SKM-1 (cell line): ENCODE results near the gene FBLN1.
A peak's percentile ranks its signal among the peaks of the same experiment; 100 is the strongest.
"Not testable (repeated sequence)": the region's sequence is repeated elsewhere in the genome, so short reads cannot be mapped to it uniquely, and the experiment has no call there.

Source experiments
- DNase-seq: peaks from one replicate; lab custom pipeline; 2025; ENCODE audit not compliant: unreplicated experiment; lab: John Stamatoyannopoulos, UW

Gene FBLN1

DNA sequence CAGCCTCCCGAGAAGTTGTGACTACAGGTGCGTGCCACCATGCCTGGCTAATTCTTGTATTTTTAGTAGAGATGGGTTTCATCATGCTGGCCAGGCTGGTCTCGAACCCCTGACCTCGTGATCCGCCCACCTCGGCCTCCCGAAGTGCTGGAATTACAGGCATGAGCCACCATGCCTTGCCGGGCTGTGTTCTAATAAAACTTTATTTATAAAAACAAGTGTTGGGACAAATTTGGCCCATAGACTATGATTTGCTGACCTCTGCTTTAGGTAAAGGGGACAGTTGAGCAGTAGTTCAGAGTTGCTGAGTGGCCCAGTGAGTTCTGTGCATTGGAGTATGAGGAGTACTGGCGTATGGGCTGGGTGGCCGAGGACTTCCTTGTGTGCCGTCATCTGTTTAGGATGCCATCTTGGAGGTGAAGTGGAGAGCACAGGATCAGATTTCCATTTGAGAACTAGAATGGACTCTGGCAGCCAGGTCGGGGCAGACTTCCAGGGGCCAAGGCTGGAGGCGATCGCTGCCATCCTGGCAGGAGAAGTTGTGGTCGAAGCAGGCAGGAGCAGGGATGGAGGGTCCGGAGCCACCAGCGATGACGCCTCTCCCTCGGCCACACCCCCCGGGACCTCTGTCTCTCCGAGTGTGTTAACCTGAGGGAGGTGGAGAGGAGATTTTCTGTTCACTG, 43.8 kb downstream of the FBLN1 start:
- DNase-seq: no peak

DNA sequence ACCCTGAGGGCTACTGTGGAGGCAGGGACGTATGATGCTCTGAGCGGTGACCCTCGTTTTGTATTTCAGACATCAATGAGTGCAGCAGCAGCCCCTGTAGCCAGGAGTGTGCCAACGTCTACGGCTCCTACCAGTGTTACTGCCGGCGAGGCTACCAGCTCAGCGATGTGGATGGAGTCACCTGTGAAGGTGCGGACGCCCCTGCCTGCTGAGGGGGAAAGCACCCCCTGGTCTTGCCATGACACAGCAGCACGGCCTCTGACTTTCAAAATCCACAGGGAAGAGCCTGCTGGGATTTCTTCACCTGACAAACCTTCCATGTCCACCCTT, 44.3 kb downstream of the FBLN1 start:
- no peak for DNase-seq

DNA sequence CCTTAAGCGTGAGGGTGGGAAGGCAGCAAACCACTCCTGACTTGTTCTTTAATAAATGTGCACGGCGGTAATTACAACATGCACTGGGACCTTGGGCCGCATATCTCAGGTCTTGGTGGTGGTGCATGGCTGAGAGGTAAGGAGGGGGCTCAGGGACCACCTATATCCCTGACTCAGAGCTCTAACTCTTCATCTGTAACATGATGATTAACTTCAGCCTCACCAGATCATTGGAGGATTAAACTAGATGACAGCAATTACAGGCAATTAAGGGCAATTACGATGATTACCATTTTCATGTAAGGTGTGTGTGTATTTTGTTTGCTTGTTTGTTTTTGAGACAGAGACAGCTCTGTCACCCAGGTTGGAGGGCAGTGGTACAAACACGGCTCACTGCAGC, 45.0 kb downstream of the FBLN1 start:
- DNase-seq: no peak

DNA sequence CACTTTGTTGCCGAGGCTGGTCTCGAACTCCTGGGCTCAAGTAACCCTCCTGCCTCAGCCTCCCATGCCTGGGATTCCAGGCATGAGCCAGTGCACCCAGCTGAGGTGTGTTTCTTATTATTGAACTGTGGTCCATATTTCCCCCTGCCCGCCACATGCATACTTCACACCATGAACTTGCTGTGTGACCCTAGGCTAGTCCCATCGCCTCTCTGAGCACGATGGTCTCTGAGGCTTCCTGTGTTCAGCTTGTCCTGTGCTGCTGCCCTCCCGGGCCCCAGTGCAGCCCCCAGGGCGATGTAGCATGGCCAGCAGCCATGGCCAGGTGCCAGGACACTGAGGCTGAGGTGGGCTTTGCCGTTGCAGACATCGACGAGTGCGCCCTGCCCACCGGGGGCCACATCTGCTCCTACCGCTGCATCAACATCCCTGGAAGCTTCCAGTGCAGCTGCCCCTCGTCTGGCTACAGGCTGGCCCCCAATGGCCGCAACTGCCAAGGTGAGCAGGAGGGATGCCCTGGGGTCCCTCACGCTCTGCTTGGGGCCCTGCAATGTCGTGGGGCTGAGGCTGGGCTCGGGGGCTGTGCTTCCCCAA, 45.7 kb downstream of the FBLN1 start:
- DNase-seq: no peak

DNA sequence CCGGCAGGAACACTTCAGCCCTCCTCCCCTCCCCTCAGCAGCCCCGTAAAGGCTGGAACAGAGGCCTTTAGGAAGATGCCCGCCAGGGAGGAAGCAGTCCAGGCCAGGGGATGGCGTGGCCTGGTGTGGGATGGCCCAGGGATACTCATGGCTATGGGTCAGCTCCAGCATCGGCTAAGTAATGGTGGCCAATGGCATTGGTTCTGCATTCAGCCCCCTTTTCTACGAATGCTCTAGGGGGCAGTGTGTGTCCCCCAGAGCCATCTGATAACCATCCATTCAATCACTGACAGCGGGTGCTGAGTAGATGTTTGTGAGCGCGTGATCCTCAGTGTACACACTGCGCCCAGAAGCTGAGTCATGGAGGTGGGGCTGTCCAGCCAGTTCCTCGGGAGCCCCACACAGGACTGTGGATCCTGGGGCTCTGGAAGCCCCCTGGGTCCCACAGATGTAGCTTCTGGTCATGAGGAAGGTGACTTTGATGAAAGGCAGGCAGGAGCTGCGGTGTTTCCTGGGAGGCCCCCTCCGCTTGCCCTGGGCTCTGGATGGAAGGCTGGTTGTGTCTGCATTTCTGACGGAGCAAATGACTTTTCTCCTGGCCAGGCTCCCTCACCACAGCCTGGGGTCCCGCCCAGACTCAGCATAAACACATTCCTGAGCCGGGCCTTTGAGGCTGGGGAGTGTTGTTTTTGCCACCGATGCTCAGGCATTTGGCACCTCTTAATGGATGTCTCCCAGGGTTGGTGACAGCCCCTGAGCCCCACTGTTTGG, 46.5 kb downstream of the FBLN1 start:
- DNase-seq: no peak

DNA sequence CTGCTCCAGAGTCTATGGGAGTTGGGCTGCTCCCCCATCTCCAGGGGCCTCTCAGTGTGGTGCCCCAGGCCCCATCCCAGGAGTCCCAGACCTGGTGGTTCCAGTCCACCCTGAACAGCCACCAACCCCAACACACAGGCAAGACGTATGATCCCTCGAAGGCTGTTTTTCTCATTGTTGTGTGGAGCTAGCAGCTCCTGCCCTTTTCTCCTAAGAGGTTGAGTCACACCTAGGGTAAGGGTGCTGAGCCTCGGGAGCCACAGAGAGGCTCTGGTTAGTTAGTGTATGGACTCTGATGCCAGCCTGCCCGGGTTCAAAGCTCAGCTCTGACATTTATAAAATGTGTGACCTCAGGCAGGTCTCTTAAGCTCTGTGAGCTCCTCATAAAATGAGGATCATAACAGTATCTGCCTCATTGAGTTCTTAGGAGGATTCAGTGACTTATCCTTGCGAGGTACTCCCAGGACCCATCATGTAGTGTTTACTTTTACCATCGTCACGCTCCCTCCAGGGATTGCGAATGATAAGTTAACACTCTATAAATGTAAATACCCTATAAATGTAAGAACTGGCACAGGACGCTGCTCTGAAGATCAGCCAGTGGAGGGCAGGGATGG, 47.2 kb downstream of the FBLN1 start:
- no peak for DNase-seq

DNA sequence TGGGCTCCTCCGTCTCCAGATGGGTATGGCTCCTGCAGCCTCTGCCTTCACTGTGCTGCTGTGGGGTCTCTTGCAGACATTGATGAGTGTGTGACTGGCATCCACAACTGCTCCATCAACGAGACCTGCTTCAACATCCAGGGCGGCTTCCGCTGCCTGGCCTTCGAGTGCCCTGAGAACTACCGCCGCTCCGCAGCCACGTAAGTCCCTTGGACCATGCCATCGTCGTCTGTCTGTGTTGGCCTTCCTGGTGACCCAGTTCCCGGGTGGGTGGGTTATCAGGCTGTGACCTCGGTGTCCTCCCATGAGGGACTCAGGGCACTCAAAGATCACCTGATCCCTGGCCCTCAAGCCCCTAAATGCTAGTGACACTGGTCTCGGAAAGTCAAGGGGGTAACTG, 47.7 kb downstream of the FBLN1 start:
- no peak for DNase-seq

DNA sequence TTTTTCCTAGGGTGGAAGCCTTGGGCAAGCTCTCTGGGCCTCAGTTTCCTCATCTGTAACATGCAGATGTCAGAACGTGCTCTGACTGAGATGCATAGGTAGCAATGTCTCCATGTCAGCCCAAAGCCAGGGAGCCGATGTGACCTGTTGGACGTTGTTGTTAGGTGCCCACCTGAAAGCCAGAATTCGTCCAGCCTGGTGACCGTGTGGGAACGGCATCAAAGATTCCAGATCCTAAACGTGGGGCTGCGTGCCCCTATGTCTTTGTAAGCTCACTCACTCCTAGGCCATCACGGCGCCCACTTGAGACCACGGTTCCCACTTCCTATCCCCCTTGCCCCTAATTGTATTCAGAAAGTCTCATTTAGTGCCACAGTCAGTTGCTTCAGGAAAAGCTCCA, 48.2 kb downstream of the FBLN1 start:
- DNase-seq: no peak

DNA sequence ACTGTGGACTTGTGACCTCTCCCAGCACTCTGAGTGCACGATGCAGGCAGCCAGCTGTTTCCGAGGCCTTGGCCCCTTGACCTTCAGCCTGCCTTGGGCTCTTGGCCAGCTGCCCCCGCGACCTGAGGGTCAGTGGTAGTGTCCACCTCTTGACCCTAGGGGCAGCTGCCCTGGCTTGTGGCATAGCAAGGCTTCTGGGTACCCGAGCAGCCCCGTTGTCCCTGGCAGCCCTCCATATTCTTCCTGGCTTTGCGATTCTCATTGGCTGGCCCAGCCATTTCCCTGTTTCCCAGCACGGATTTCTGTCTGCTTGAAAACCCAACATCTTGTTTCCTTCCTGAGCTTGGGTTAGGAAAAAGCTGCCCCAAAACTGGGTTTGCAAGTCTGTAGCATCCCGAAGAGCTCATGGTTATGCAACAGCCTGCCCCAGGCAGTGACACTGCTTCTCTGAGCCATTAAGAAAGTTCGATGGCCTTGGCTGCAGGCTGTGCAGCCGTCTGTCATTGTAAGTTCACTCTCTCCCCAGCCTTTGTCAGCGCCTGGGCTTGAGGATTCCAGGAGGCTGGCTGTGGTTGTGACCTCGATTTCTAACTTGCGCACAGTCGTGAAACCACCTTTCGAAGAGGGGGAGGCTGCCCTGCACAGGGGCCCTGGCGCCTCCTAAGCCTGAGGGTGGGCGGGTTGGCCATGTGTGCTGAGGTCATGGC, 48.8 kb downstream of the FBLN1 start:
- DNase-seq: no peak

DNA sequence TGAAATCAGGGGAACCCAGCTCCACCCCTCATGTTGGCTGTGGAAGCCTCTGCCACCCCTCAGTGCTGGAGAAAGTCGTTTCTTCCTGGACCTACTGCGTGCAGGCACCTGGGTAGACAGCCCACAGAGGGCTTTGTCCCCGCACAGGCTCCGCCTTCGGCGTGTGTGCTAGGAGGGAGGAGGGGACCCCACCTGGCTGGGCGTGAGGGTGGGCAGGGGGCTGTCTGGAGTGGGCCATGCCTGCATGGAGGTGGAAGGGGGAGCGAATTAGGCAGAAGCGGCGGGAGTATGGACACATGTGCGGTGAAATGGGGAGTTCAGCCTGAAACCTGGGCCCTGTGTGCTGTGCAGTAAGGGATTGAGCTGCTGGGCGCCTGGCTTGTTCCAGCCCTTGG, 49.3 kb downstream of the FBLN1 start:
- no peak for DNase-seq

DNA sequence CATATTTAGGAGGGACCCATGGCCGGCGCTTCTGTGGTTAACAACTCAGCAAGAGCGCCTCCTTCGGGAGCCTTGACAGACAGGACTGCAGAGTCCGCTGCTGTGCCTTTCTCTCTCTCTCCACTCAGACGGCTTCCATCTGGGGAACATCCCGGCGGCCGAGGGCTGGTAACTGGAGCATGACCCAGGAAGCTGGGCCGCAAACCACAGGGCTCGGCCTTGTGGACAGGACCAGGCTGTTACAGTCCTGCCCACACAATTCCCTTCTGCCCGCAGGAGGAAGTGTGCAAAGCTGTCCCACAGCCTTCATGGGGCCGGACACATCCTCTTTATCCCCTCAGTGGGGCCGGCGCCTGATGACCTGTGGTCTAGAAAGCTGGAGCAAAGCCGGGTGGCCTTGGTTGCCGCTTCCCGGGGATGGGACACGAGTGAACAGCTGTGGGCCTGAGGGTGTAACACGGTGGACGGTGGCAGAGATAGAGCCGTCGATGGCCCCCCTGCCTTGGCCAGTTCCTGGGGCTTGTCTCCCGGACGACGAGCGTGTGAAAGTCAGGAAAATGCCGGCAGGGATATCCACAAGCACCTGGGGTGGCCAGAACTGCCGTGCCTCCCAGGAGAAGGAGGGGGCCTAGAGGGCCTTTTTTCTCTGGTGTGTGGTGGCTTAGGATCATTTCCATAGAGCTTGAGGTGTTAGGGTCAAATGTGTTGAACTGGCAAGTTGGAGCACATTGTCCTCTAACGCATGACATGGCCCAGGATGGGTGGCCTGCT, 50.1 kb downstream of the FBLN1 start:
- no peak for DNase-seq

DNA sequence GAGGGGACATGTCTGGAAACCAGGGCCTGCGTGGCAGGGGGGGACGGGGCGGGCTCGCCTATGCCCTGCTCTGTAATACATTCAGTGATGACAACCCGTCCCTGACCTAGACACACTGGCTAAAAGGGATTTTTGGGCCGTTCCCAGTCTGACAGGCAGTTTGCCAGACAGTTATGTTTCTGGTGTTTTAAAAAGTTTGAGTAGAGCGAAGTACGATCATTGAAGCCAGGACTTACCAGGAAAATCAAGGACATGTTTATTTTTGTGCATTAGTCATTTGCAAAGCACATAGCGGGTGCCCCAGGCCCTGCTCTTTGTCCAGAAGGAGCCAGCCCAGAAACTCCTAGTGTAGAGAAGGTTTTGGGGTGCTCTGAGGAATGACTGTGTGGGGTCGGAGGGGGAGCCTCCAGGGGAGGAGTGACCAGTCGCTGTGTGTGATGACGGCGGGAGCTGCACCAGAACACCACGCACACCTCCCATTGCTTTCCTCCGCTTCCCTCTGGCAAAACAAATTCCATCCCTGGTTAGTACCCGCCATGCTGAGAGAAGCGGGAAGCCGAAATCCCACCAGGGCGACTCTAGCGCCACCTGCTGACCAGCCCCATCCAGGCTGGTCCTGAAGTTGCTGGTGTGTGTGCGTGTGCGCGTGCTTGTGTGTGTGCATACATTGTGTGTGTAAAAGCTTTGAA, 50.8 kb downstream of the FBLN1 start:
- peak; percentile 28 for DNase-seq

DNA sequence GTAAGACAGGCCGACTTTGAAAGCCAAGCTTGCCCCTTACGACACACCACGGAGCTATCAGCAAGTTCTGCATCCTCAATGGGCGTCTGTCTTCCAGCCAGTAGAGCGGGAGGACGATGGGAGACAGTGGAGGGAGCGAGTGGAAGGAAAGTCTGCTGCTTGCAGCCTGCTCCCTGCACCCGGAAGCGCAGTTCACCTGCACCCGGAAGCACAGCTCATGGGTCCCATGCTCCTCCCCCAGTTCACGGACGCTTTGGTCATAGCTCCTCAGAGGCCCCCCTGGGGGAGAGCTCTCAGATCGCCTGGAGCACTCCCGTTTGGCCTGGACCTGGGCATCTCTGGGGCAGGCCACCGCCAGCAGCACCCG, 51.3 kb downstream of the FBLN1 start:
- DNase-seq: no peak

DNA sequence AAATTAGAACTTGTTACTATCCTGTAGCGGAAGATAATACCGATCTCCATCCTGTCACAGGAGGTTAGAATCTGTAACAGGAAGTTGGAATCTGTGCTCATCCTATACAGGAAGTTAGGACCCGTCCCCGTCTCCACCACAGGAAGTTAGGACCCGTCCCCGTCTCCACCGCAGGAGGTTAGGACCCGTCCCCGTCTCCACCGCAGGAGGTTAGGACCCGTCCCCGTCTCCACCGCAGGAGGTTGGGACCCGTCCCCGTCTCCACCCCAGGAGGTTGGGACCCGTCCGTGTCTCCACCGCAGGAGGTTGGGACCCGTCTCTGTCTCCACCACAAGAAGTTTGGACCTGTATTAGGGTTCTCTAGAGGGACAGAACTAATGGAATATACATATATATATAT, 52.2 kb downstream of the FBLN1 start:
- no peak for DNase-seq

DNA sequence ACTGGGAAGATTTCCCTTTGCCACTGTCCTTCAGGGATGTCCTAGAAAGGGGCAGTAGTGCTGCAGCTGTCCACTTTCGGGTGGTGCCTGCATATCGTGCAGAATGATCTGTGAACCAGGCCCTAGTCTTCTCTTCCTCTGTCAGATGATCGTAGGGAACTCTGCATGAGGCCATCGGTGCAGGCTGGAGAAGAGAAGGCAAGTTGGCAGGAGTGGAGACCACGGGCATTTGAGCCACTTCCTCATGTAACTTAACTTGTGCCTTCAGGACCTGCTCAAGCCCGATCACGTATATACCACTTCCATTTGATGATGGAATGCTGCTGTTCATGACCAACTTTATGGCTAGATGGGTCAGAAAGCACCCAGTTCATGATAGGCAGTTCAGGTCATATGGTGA, 55.2 kb downstream of the FBLN1 start:
- DNase-seq: peak; percentile 15

DNA sequence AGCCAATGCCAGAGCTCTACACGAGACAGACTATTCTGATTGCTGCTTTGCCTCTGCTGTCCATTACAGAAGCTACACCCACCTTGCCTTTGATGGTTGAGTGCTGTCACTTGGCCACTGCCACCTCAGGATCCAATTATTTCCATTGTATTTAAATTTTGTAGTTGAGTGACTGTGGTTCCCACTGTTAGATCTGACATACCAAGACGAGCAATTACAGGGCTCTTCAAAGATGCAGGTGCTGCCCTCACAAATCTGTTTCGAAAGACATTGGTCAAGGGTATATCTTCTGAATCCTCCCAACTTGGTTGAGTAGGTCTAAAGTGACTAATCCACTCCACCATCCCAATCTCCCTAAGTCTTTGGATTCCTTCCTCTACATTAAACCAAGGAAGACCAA, 57.4 kb downstream of the FBLN1 start:
- DNase-seq: not testable (repeated sequence)

DNA sequence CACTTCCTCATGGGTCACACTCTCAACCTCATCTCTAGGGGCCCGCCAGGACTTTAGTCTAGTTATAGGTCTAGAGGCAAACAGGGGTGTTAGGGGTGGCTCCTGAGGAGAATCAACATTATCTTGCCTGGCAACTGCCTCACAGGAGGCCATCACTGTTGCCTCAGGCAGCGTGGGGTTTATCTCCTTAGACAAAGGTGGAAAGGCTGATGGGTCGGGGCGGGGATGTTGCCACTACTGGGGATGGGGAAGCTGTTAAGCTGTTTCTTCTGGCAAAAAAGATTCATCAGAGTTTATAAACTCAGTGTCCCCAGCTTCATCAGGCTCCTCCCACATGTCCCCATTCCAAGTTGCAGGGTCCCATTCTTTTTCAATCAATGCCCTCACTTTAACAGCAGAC, 58.1 kb downstream of the FBLN1 start:
- not testable (repeated sequence) for DNase-seq

DNA sequence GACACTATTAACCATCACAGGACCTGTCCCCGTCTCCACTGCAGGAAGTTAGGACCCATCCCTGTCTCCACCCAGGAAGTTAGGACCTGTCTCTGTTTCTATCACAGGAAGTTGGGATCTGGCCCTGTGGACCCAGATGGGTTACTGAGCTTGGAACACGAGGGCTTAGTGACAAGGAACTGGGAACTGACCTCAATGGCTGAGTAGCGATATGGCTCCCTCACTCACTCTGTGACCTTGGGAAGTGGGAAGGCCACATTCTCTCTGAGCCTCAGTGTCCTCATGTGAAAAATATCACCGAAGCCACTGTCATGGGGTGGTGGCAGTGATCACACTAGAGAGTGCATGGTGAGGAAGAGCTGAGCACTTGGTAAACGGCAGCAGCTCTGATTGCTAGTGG, 59.4 kb downstream of the FBLN1 start:
- DNase-seq: no peak

DNA sequence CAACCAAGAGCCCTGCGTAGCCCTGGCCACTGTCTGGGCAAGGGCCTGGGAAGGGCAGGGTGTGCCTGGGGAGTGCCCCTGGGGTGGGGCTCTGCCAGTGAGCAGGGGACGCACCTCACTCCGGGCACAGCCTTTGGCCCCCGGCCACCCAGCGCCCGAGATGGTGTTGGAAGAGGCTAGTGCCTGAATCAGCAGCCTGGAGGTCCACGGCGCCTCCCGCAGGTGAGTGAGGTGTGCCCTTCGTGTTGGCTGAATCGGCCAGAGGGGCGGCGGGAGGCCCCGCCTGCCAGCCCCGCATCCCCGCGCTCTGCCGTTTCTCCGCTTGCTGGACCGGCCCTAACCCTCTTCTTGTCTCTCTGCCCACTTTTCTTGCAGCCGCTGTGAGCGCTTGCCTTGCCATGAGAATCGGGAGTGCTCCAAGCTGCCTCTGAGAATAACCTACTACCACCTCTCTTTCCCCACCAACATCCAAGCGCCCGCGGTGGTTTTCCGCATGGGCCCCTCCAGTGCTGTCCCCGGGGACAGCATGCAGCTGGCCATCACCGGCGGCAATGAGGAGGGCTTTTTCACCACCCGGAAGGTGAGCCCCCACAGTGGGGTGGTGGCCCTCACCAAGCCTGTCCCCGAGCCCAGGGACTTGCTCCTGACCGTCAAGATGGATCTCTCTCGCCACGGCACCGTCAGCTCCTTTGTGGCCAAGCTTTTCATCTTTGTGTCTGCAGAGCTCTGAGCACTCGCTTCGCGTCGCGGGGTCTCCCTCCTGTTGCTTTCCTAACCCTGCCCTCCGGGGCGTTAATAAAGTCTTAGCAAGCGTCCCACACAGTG, 60.1 kb downstream of the FBLN1 start:
- no peak for DNase-seq
